ENCODE measurements around the gene ST7. TPM values are rescaled to one million over a fixed set of nuclear protein-coding genes. Genes with fewer than 3 reads are reported as not detected.

ST7 gene
- total RNA-seq, 1 experiment from 2014 or later = 12.9 TPM

DNA sequence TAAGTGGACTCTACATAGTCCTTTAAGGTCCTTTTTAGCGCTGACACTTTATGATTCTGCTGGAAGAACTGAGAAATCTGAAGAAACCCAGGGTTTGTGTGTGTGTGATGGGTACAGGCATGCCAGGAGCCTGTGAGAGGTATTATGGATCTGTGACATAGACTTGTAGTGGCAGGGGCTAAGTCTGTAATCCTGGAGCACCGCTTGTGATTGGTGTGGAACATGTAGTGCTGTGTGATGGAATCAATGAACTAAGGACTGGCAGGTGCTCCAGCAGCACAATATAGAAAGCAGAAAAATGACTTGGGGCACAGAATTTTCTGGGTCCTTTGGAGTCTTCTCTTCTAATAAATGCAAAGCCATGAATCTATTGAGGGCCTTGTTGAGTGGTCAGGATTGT lies 163.9 kb downstream of the ST7 start:
- Histone ChIP-seq H3T11ph (ENCODE audit: low read length) (no peak overlapping the region), H3K4me1 (ENCODE audit: insufficient read depth, low read length) (no peaks in the 10 kb centered on the region), H3K4ac (ENCODE audit: low read depth, low read length) (no peak overlapping the region), H2BK12ac (ENCODE audit: insufficient read length, low read depth, low read length) (no peak overlapping the region), H3K14ac (ENCODE audit: insufficient read depth, low read length) (no peak overlapping the region), H3K79me1 (ENCODE audit: insufficient read depth, low read depth, low read length, poor library complexity, severe bottlenecking) (no peaks in the 10 kb centered on the region), H3K56ac (ENCODE audit: insufficient read length, low read depth, low read length) (no peak overlapping the region), H3K79me2 (ENCODE audit: insufficient read depth, low read length) (no peaks in the 10 kb centered on the region), H2BK20ac (ENCODE audit: low read depth, low read length, poor library complexity, severe bottlenecking) (no peak overlapping the region), H2AFZ (ENCODE audit: low read length) (no peak overlapping the region), H2AK5ac (ENCODE audit: insufficient read length, low read length) (no peak overlapping the region), H4K5ac (ENCODE audit: insufficient read length, low read depth, low read length) (no peak overlapping the region), H2BK15ac (ENCODE audit: low read depth, low read length) (no peak overlapping the region), H3K18ac (ENCODE audit: insufficient read length, low read depth, low read length) (no peak overlapping the region), H3K9ac (ENCODE audit: extremely low read depth, insufficient read length, low read length) (no peak overlapping the region), H3K9me3 (ENCODE audit: control insufficient read depth, low read depth, low read length) (no peaks in the 10 kb centered on the region), H3K27me3 (ENCODE audit: insufficient read depth, low read length) (no peaks in the 10 kb centered on the region), H4K91ac (ENCODE audit: insufficient read length, low read depth, low read length) (no peak overlapping the region), H4K8ac (replicated peaks; ENCODE audit: insufficient read length, low read depth, low read length) (no peak overlapping the region), H4K20me1 (ENCODE audit: control insufficient read depth, insufficient read depth, insufficient read length) (no peaks in the 10 kb centered on the region), H2BK5ac (ENCODE audit: insufficient read length, low read length) (no peak overlapping the region), H2BK120ac (ENCODE audit: low read depth, low read length, poor library complexity, severe bottlenecking) (no peak overlapping the region), H3K23me2 (ENCODE audit: insufficient read length, low read depth, low read length, poor library complexity, severe bottlenecking) (no peaks in the 10 kb centered on the region), H3K27ac (ENCODE audit: insufficient read length, low read depth, low read length) (no peak overlapping the region), H3K4me2 (ENCODE audit: insufficient read depth, insufficient read length, low read length) (no peak overlapping the region), H3K23ac (ENCODE audit: insufficient read length, low read depth, low read length) (no peak overlapping the region)
- Mint-ChIP-seq H3K27ac (peak overlapping the region in 1 of 3 experiments; percentile 17; a peak in 1 of 7 replicates), H3K4me1 (peaks cover 7 to 18% of the 10 kb centered on the region in 2 experiments), H3K27me3 (ENCODE audit: low read depth) (no peaks in the 10 kb centered on the region; the same call in 1 of the 2 replicates), H3K36me3 (ENCODE audit: insufficient read depth in 1 of 3, low read depth in 3 of 3) (no peaks in the 10 kb centered on the region), H3K4me3 (no peak overlapping the region), H3K9me3 (no peaks in the 10 kb centered on the region)
- DNase-seq = no peak
- no CpG with 5 or more reads among the region's 2 CpGs for WGBS (ENCODE audit: extremely low coverage, insufficient read length, low lambda C conversion rate)
- TF ChIP-seq, protein P1, sequence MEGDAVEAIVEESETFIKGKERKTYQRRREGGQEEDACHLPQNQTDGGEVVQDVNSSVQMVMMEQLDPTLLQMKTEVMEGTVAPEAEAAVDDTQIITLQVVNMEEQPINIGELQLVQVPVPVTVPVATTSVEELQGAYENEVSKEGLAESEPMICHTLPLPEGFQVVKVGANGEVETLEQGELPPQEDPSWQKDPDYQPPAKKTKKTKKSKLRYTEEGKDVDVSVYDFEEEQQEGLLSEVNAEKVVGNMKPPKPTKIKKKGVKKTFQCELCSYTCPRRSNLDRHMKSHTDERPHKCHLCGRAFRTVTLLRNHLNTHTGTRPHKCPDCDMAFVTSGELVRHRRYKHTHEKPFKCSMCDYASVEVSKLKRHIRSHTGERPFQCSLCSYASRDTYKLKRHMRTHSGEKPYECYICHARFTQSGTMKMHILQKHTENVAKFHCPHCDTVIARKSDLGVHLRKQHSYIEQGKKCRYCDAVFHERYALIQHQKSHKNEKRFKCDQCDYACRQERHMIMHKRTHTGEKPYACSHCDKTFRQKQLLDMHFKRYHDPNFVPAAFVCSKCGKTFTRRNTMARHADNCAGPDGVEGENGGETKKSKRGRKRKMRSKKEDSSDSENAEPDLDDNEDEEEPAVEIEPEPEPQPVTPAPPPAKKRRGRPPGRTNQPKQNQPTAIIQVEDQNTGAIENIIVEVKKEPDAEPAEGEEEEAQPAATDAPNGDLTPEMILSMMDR (conservative IDR thresholded peaks at IDR 0.05) = no peak
